HCT116 (cell line): Measurements from ENCODE around the gene LRP1. TPM values are rescaled to one million over a fixed set of nuclear protein-coding genes. Genes with fewer than 3 reads are reported as not detected.
A peak's percentile ranks its signal among the peaks of the same experiment; 100 is the strongest.

Experiments
- ATAC-seq: fragments of 200-7000 bp; cut with Tn5 transposase; 2 replicates; pipeline ENCODE4 v1.9.1; 2020; ENCODE audit warnings: mild to moderate bottlenecking, moderate library complexity
- BruUV-seq: library from RNA; stranded (reverse); fragments of 400-500 nt; replicated peaks from 2 replicates; lab custom pipeline; 2021; lab: Mats Ljungman, UMichigan
- CTCF ChIA-PET: fragments of 300-600 bp; sonication (Branson Sonifier 250); formaldehyde crosslinking; loops from one replicate; lab custom pipeline; 2021; ENCODE audit warnings: antibody characterized with exemption; lab: Charles Lee
- POLR2A ChIA-PET: fragments of 300-600, 350-600 bp; sonication (Branson Sonifier 250); formaldehyde crosslinking; loops from one replicate; lab custom pipeline; 2021; ENCODE audit warnings: antibody characterized with exemption; lab: Charles Lee
- RAD21 ChIA-PET, 2 experiments: fragments of 300-600 bp; sonication (Branson Sonifier 250); formaldehyde crosslinking; loops; one replicate each; lab custom pipeline; 2023; ENCODE audit warnings: low total read pairs in 2 of 2; ENCODE audit not compliant: uncharacterized antibody in 2 of 2, unreplicated experiment in 2 of 2, low non-redundant PET in 1 of 2; lab: Charles Lee
- DNase-seq: peaks from one replicate; pipeline ENCODE4 v3.0.0-alpha.2; 2010; ENCODE audit warnings: low read depth, low spot score
- H2AFZ ChIP-seq: fragments of 200-600 bp; shearing (Covaris generic), sonication (generic); 2 replicates; pipeline ENCODE4 v1.6.1; 2017; ENCODE audit warnings: low read depth, mixed run types, mixed read lengths, antibody characterized with exemption, low read length; ENCODE audit not compliant: poor library complexity, severe bottlenecking
- H3K27ac ChIP-seq: 2 replicates; pipeline ENCODE4 v1.5.1; 2012; ENCODE audit warnings: low read depth, low read length
- H3K27me3 ChIP-seq: fragments of 200-600 bp; sonication (generic); 2 replicates; pipeline ENCODE4 v1.6.1; 2016; ENCODE audit warnings: mixed run types, low read length, mixed read lengths; ENCODE audit not compliant: insufficient read depth
- H3K36me3 ChIP-seq, 2 experiments: fragments of 200-500 bp in 1 of 2; fragments of 200-600 bp in 1 of 2; sonication (Bioruptor generic) in 1 of 2; sonication (generic) in 1 of 2; 2 replicates each; pipeline versions ENCODE4 v1.5.1 to v1.6.1; 2014 to 2016; ENCODE audit warnings: low read length in 2 of 2, inconsistent platforms in 1 of 2, mixed read lengths in 1 of 2, mixed run types in 1 of 2; ENCODE audit not compliant: insufficient read depth in 2 of 2, control insufficient read depth in 1 of 2
- H3K4me1 ChIP-seq, 2 experiments: fragments of 200-600 bp in 1 of 2; sonication (generic) in 1 of 2; 2 replicates each; pipeline versions ENCODE4 v1.5.1 to v1.6.1; 2012 to 2017; ENCODE audit warnings: low read length in 2 of 2, inconsistent platforms in 1 of 2, mild to moderate bottlenecking in 1 of 2, mixed read lengths in 1 of 2, mixed run types in 1 of 2, moderate library complexity in 1 of 2; ENCODE audit not compliant: insufficient read depth in 2 of 2, control insufficient read depth in 1 of 2
- H3K4me2 ChIP-seq: fragments of 200-600 bp; sonication (generic); 2 replicates; pipeline ENCODE4 v1.6.1; 2017; ENCODE audit warnings: mixed run types, low read length, mixed read lengths
- H3K4me3 ChIP-seq, 2 experiments: fragments of 200-600 bp in 1 of 2; sonication (generic) in 1 of 2; replicated peaks in 1 of 2; 2 replicates each; pipeline ENCODE4 v1.5.1; 2011 to 2016; ENCODE audit warnings: low read length in 2 of 2, control low read depth in 1 of 2, low read depth in 1 of 2, mild to moderate bottlenecking in 1 of 2, mixed read lengths in 1 of 2, mixed run types in 1 of 2
- H3K79me2 ChIP-seq: fragments of 200-600 bp; sonication (generic); 2 replicates; pipeline ENCODE4 v1.6.1; 2017; ENCODE audit warnings: mild to moderate bottlenecking, mixed run types, low read length, moderate library complexity, mixed read lengths; ENCODE audit not compliant: insufficient read depth
- H3K9ac ChIP-seq: fragments of 200-600 bp; sonication (generic); 2 replicates; pipeline ENCODE4 v1.6.1; 2016; ENCODE audit warnings: low read length, mixed read lengths
- H3K9me2 ChIP-seq: fragments of 200-600 bp; sonication (generic), shearing (Covaris generic); 2 replicates; pipeline ENCODE4 v1.6.1; 2017; ENCODE audit warnings: mixed run types, mild to moderate bottlenecking, moderate library complexity; ENCODE audit not compliant: insufficient read depth
- H3K9me3 ChIP-seq, 2 experiments: fragments of 200-500 bp in 1 of 2; fragments of 200-600 bp in 1 of 2; sonication (Bioruptor generic) in 1 of 2; sonication (generic) in 1 of 2; 2 replicates each; pipeline ENCODE4 v1.6.1; 2014 to 2017; ENCODE audit warnings: low read length in 2 of 2, mixed read lengths in 2 of 2, inconsistent platforms in 1 of 2, low read depth in 1 of 2, mild to moderate bottlenecking in 1 of 2, mixed run types in 1 of 2, moderate library complexity in 1 of 2; ENCODE audit not compliant: control insufficient read depth in 1 of 2, insufficient read depth in 1 of 2
- H4K20me1 ChIP-seq: fragments of 200-600 bp; sonication (generic), shearing (Covaris generic); 2 replicates; pipeline ENCODE4 v1.6.1; 2017; ENCODE audit warnings: mixed run types, mild to moderate bottlenecking, moderate library complexity; ENCODE audit not compliant: insufficient read depth
- CBX3 ChIP-seq: IDR thresholded peaks from 2 replicates; pipeline ENCODE4 v1.6.1; 2012; ENCODE audit warnings: low read depth
- EZH2phosphoT487 ChIP-seq: fragments of 200-600 bp; IDR thresholded peaks from 2 replicates; pipeline ENCODE4 v1.6.1; 2018; ENCODE audit warnings: antibody characterized with exemption, borderline replicate concordance
- SP1 ChIP-seq: IDR thresholded peaks from 2 replicates; pipeline ENCODE4 v1.6.1; 2012; ENCODE audit warnings: low read depth
- YY1 ChIP-seq: IDR thresholded peaks from 2 replicates; pipeline ENCODE4 v1.6.1; 2011; ENCODE audit warnings: low read length, low read depth, moderate library complexity, mild to moderate bottlenecking; ENCODE audit not compliant: insufficient replicate concordance; ENCODE audit errors: extremely low read depth
- ZBTB33 ChIP-seq: IDR thresholded peaks from 2 replicates; pipeline ENCODE4 v1.6.1; 2011; ENCODE audit warnings: mild to moderate bottlenecking, low read length, moderate library complexity; ENCODE audit not compliant: insufficient replicate concordance; ENCODE audit errors: extremely low read depth
- ZNF274 ChIP-seq: fragments of 200-500 bp; sonication (Bioruptor generic); IDR thresholded peaks from 2 replicates; pipeline ENCODE4 v1.6.1; 2014; ENCODE audit warnings: mild to moderate bottlenecking, low read depth, low read length, inconsistent platforms
- intact Hi-C: fragments of 100-400 bp; cut with micrococcal nuclease; formaldehyde crosslinking; loops from 2 replicates; pipeline ENCODE4 v1.10.0; 2022
- total RNA-seq: library from RNA; stranded (reverse); gene quantifications from one replicate; pipeline ENCODE4 v1.2.1, GENCODE V29; 2021; ENCODE audit not compliant: unreplicated experiment

Gene LRP1
- total RNA-seq, 1 experiment from 2014 or later, result 12.0 TPM

- Histone ChIP-seq H3K79me2 (peaks cover 38% of the 10 kb centered on the region), H3K27me3 (no peaks in the 10 kb centered on the region), H3K9me3 (no peaks in the 10 kb centered on the region), H4K20me1 (no peaks in the 10 kb centered on the region), H3K27ac (peak overlapping the region; percentile 51), H3K36me3 (peaks cover 20 to 35% of the 10 kb centered on the region in 2 experiments; a peak in 3 of 4 replicates), H3K4me1 (peaks cover 48 to 80% of the 10 kb centered on the region in 2 experiments), H3K9ac (no peak overlapping the region), H3K4me2 (peak overlapping the region; percentile 60), H3K9me2 (no peaks in the 10 kb centered on the region), H3K4me3 (no peak overlapping the region), H2AFZ (no peak overlapping the region)
- CTCF ChIA-PET, result interaction anchor here (0.9 to 1.7 kb wide), 5 partner anchors 13 to 35 kb away, joined by 3 to 5 read pairs (median 5); partner anchors contain the start of genes NEMP1 and STAT6
- intact Hi-C loops, result no loop called here
- DNase-seq (no peak), ATAC-seq (no peak)
- RAD21 ChIA-PET, result interaction anchor here in 1 of 2 experiments (1.6 kb wide), 1 partner anchor 19 kb away, joined by 4 read pairs; the partner anchor contains the start of gene STAT6
- BruUV-seq, result no TSS peak
- POLR2A ChIA-PET, result interaction anchor here (0.9 to 7.8 kb wide), 2 partner anchors 13 to 14 kb away, joined by 3 to 32 read pairs; partner anchors contain the start of gene NEMP1
- TF ChIP-seq EZH2phosphoT487 (no peak), CBX3 (no peak), ZNF274 (no peak), ZBTB33 (no peak), YY1 (no peak), SP1 (no peak)
These were observed 35.8 kb upstream of the LRP1 start for GRCh38 chr12:57092529-57092862.
